HG03064 (cell line): ENCODE measurements around the gene RNF220.

Experiments
- ATAC-seq: cut with Tn5 transposase; IDR thresholded peaks from one replicate; pipeline ENCODE4 v1.9.1; 2021; ENCODE audit warnings: low read depth; ENCODE audit not compliant: unreplicated experiment

The RNF220 gene

GRCh38 chr1:44631333-44631646 lies 226.2 kb downstream of the RNF220 start:
- ATAC-seq = peak; percentile 9

GRCh38 chr1:44631647-44632539 lies 226.8 kb downstream of the RNF220 start:
- ATAC-seq = peak; percentile 62

- ATAC-seq = no peak
Measured at GRCh38 chr1:44632598-44632997, 227.5 kb downstream of the RNF220 start.

- no peak for ATAC-seq
Measured at GRCh38 chr1:44634606-44635189, 229.6 kb downstream of the RNF220 start.

- ATAC-seq = no peak
Measured at GRCh38 chr1:44635439-44635838, 230.4 kb downstream of the RNF220 start.

- ATAC-seq = no peak
Measured at GRCh38 chr1:44636083-44636687, 231.1 kb downstream of the RNF220 start.

- ATAC-seq = no peak
Measured at GRCh38 chr1:44636688-44637598, 231.9 kb downstream of the RNF220 start.

- ATAC-seq = no peak
Measured at GRCh38 chr1:44637702-44638411, 232.8 kb downstream of the RNF220 start.

GRCh38 chr1:44640200-44640853 lies 235.3 kb downstream of the RNF220 start:
- no peak for ATAC-seq

- no peak for ATAC-seq
Measured at GRCh38 chr1:44641126-44642102, 236.4 kb downstream of the RNF220 start.

- no peak for ATAC-seq
Measured at GRCh38 chr1:44642255-44642654, 237.2 kb downstream of the RNF220 start.

GRCh38 chr1:44642925-44643324 lies 237.9 kb downstream of the RNF220 start:
- no peak for ATAC-seq

- no peak for ATAC-seq
Measured at GRCh38 chr1:44643721-44644334, 238.8 kb downstream of the RNF220 start.

GRCh38 chr1:44644806-44645205 lies 239.8 kb downstream of the RNF220 start:
- no peak for ATAC-seq

GRCh38 chr1:44645476-44646244 lies 240.6 kb downstream of the RNF220 start:
- ATAC-seq = no peak

GRCh38 chr1:44646261-44647110 lies 241.4 kb downstream of the RNF220 start:
- ATAC-seq = no peak
